ENCODE data around the gene DOK4.
A peak's percentile ranks its signal among the peaks of the same experiment; 100 is the strongest.

DOK4 gene

GRCh38 chr16:57485916-57486857 is at the start of gene DOK4:
DOK4 (minus strand) TSS chr16:57486493; CDS start chr16:57479507, 6,986 bp downstream.
- peak; percentile 18 for DNase-seq

GRCh38 chr16:57535680-57536305 is 49.5 kb upstream of the DOK4 start:
- peak; percentile 22 for DNase-seq

GRCh38 chr16:57534881-57535658 is 48.8 kb upstream of the DOK4 start:
- no peak for DNase-seq

GRCh38 chr16:57534337-57534880 is 48.1 kb upstream of the DOK4 start:
- DNase-seq = no peak

- peak; percentile 11 for DNase-seq
Measured at GRCh38 chr16:57533431-57534336, 47.4 kb upstream of the DOK4 start.

GRCh38 chr16:57532266-57532625 is 46.0 kb upstream of the DOK4 start:
- DNase-seq = no peak

GRCh38 chr16:57531635-57532265 is 45.5 kb upstream of the DOK4 start:
- no peak for DNase-seq

GRCh38 chr16:57531253-57531575 is 44.9 kb upstream of the DOK4 start:
- no peak for DNase-seq

GRCh38 chr16:57530522-57531252 is 44.4 kb upstream of the DOK4 start:
- DNase-seq = no peak

- DNase-seq = no peak
Measured at GRCh38 chr16:57530104-57530521, 43.8 kb upstream of the DOK4 start.

GRCh38 chr16:57529391-57530103 is 43.3 kb upstream of the DOK4 start:
- no peak for DNase-seq

GRCh38 chr16:57528499-57529390 is 42.5 kb upstream of the DOK4 start:
- no peak for DNase-seq

- DNase-seq = no peak
Measured at GRCh38 chr16:57527610-57528360, 41.5 kb upstream of the DOK4 start.

GRCh38 chr16:57527027-57527426 is 40.7 kb upstream of the DOK4 start:
- DNase-seq = no peak

- no peak for DNase-seq
Measured at GRCh38 chr16:57526498-57526897, 40.2 kb upstream of the DOK4 start.

- no peak for DNase-seq
Measured at GRCh38 chr16:57525761-57526160, 39.5 kb upstream of the DOK4 start.

GRCh38 chr16:57522960-57523359 is 36.7 kb upstream of the DOK4 start:
- no peak for DNase-seq

GRCh38 chr16:57519796-57520360 is 33.6 kb upstream of the DOK4 start:
- peak; percentile 56 for DNase-seq
